NCI-H1436 (cell line): ENCODE measurements around the gene ALDOC.

ENCODE experiments used
- DNase-seq: peaks from one replicate; lab custom pipeline; 2025; lab: John Stamatoyannopoulos, UW

Gene ALDOC

GRCh38 chr17:28532050-28532960 is 44.4 kb downstream of the ALDOC start:
- no peak for DNase-seq

- DNase-seq: no peak
Observed at GRCh38 chr17:28530926-28531325, 45.8 kb downstream of the ALDOC start.

GRCh38 chr17:28530250-28530649 is 46.4 kb downstream of the ALDOC start:
- no peak for DNase-seq

DNA sequence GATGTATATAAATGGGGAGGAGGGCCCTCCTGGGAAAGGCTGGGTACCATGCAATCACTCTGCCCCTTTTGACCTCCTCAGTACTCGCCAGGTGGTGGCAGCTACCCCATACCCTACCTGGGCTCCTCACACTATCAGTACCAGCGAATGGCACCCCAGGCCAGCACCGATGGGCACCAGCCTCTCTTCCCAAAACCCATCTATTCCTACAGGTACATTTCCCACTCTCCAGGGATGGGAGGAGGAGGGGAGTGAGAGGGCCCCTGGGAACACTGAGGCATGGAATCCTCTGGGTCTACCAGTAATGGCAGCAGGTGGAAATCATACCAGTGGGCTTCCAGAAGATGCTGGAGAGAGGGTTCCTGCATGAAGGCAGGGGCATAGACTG is 47.7 kb downstream of the ALDOC start:
- DNase-seq: no peak

DNA sequence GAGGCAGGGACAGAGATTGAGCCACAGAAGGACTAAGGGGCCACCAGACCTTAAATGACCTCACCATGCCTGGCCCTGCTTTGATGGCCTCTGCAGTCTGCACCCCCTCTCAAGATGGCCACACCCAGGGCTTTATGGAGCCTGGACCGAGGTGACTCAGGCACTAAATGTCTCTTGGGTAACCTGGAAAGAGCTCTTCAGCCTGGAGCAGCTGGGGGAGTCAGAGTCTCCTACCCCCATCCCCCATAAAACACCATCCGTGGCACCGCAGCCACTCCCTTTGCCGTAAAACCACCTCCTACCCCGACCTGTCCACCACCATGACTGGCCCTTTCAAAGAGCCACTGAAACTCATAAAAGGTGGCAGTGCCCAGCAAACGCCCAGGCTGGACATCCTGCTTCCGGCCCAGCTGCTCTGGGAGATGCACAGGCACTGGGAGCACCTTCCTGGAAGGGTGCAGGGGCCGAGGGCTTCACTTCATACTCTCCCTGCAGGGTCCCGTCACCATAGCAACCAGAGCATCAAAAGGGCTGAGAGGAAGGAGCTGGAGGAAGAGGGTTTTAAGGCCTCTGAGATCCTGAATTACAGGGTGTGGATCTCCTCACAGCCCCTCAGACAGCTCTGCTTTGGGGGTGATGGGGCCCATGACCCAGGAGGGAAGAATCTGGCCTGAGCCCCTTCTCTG is 48.2 kb downstream of the ALDOC start:
- no peak for DNase-seq

DNA sequence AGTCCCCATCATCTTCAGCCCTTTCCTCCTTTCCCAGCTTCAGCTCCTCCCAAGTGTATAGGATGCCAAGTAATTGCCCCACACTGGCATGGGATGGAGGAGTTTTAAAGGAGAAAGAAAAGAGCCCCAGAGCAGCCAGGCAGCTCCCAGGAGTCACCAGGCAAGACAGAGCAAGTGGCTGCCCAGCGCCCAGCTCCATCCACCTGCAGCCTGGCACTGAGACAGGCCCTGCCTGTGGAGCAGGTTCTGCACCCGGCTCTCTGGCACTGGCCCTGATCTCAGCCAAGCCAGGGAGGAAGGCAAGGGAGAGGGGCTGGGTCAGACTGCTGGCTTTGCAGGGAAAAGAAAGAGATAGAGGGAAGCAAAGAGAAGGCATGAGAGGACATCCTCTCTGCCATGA is 48.8 kb downstream of the ALDOC start:
- DNase-seq: no peak

DNA sequence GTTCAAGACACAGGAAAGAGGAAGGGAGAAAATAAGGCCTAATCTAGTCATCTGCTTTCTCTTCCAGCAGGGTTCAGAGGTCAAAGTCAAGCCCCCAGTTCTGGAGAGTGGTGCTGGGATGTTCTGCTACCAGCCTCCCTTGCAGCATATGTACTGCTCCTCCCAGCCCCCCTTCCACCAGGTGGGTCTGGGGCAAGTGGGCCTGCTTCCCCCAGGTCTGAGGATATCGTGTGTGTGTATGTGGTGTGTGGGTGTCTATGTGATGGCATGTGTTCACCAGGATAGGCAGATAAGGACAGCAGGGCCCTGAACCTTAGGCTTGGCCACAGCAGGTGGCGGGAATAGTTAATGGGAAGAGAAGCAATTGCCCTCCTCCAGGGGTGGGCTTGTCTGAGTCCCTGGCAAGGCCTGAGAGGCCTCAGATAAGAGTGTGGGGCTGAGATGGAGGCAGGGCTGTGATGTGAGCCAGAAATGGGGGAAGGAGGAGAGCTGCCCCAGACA is 49.5 kb downstream of the ALDOC start:
- no peak for DNase-seq

- DNase-seq: no peak
Observed at GRCh38 chr17:28526381-28526780, 50.3 kb downstream of the ALDOC start.

DNA sequence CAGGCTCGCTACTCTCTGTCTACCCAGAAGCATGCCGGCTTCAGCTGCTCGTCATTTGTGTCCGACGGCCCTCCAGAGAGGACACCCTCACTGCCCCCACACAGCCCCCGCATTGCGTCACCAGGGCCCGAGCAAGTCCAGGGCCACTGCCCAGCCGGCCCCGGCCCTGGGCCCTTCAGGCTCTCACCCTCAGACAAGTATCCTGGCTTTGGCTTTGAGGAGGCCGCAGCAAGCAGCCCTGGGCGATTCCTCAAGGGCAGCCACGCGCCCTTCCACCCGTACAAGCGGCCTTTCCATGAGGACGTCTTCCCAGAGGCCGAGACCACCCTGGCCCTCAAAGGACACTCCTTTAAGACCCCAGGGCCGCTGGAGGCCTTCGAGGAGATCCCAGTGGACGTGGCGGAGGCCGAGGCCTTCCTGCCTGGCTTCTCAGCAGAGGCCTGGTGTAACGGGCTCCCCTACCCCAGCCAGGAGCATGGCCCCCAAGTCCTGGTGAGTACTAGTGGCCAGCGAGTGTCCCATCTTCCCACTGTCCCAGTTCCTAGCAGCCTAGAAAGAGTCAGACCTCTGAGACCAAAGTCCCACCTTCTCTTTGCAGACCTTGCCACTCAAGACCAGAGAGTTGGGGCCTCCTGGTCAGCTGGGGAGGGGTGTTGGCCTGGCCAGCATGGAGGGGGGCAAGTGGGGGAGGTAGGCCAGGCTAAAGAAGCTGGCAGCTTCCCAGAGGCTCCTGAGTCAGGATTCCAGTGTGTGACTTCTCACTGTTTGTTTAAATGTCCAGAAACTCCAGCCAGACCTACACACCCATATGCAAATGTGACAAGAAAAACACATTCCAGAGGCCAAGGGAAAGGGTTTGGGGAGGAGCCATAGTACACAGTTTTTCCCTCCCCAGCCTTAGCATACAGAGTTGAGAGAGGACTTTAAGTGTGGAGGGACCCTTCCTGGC is 51.9 kb downstream of the ALDOC start:
- no peak for DNase-seq

DNA sequence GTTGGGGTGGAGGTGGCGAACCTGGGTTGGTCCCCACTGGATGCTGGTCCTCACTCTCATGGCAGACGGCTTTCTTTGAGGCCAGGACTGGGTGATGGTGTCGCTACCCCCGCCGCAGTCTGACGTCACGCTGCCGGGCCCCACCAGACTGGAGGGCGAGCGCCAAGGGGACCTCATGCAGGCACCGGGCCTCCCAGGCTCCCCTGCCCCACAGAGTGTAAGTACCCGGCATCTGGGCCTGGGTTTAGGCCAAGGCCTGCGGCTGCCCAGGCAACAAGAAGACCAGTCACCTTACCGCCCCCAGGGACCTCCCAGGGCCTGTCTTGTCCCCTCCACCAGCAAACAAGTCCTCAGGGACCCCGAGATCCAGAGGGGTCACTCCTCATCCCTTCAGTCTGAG is 52.8 kb downstream of the ALDOC start:
- DNase-seq: no peak

GRCh38 chr17:28523186-28523585 is 53.5 kb downstream of the ALDOC start:
- no peak for DNase-seq
